Keratinocyte (primary cell): Measurements from ENCODE around the gene TMEM266. TPM values are rescaled to one million over a fixed set of nuclear protein-coding genes. Genes with fewer than 3 reads are reported as not detected.

Source experiments
- DNase-seq: peaks from one replicate; pipeline ENCODE4 v3.0.0-alpha.2; 2011; ENCODE audit warnings: low read depth, missing footprints, low spot score
- FAIRE-seq: peaks from 2 replicates; lab custom pipeline; 2011; peaks lifted over from hg19 to GRCh38; lab: Jason Lieb, UNC
- H2AFZ ChIP-seq: 2 replicates; pipeline ENCODE4 v1.6.0; 2012; ENCODE audit warnings: low read length, control low read depth, inconsistent platforms; ENCODE audit not compliant: control insufficient read depth
- H3K27ac ChIP-seq: 2 replicates; pipeline ENCODE4 v1.5.1; 2011; ENCODE audit warnings: low read length; ENCODE audit not compliant: control insufficient read depth, insufficient read depth
- H3K27me3 ChIP-seq: 3 replicates; pipeline ENCODE4 v1.6.0; 2011; ENCODE audit warnings: low read length; ENCODE audit not compliant: control insufficient read depth, insufficient read depth; ENCODE audit errors: extremely low read depth
- H3K36me3 ChIP-seq, 2 experiments: 2 replicates in 1 of 2; 3 replicates in 1 of 2; pipeline ENCODE4 v1.5.1; 2011; ENCODE audit warnings: low read length in 2 of 2, mild to moderate bottlenecking in 1 of 2; ENCODE audit not compliant: control insufficient read depth in 2 of 2, insufficient read depth in 2 of 2; ENCODE audit errors: extremely low read depth in 1 of 2
- H3K4me1 ChIP-seq: 3 replicates; pipeline ENCODE4 v1.5.1; 2011; ENCODE audit warnings: low read length; ENCODE audit not compliant: control insufficient read depth, insufficient read depth; ENCODE audit errors: extremely low read depth
- H3K4me2 ChIP-seq: 3 replicates; pipeline ENCODE4 v1.6.0; 2011; ENCODE audit warnings: low read depth, low read length; ENCODE audit not compliant: control insufficient read depth, insufficient read depth; ENCODE audit errors: extremely low read depth
- H3K4me3 ChIP-seq, 3 experiments: fragments of 200-600 bp in 1 of 3; sonication (generic) in 1 of 3; 2 replicates in 2 of 3; 3 replicates in 1 of 3; pipeline ENCODE4 v1.5.1; 2011 to 2016; ENCODE audit warnings: low read length in 3 of 3, mild to moderate bottlenecking in 3 of 3, control low read depth in 2 of 3, inconsistent platforms in 1 of 3, low read depth in 1 of 3, mixed read lengths in 1 of 3, mixed run types in 1 of 3, moderate library complexity in 1 of 3; ENCODE audit not compliant: control insufficient read depth in 2 of 3, insufficient read depth in 2 of 3; ENCODE audit errors: extremely low read depth in 1 of 3
- H3K79me2 ChIP-seq: 2 replicates; pipeline ENCODE4 v1.6.0; 2012; ENCODE audit warnings: low read length; ENCODE audit not compliant: control insufficient read depth, insufficient read depth
- H3K9ac ChIP-seq: 3 replicates; pipeline ENCODE4 v1.6.0; 2011; ENCODE audit warnings: low read length; ENCODE audit not compliant: control insufficient read depth, insufficient read depth; ENCODE audit errors: extremely low read depth
- H3K9me1 ChIP-seq: 3 replicates; pipeline ENCODE4 v1.6.0; 2011; ENCODE audit warnings: low read length; ENCODE audit not compliant: control insufficient read depth, insufficient read depth; ENCODE audit errors: extremely low read depth
- H3K9me3 ChIP-seq: 2 replicates; pipeline ENCODE4 v1.5.1; 2012; ENCODE audit warnings: low read depth, low read length; ENCODE audit not compliant: control insufficient read depth
- H4K20me1 ChIP-seq: 3 replicates; pipeline ENCODE4 v1.6.0; 2011; ENCODE audit warnings: low read length; ENCODE audit not compliant: control insufficient read depth, insufficient read depth; ENCODE audit errors: extremely low read depth
- EZH2 ChIP-seq: IDR thresholded peaks from one replicate; pipeline ENCODE4 v1.6.1; 2012; ENCODE audit warnings: inconsistent platforms, mild to moderate bottlenecking, low read length, moderate library complexity
- dilution Hi-C: fragments of 300-500 bp; cut with MboI; formaldehyde crosslinking; loops from one replicate; pipeline ENCODE4 v1.7.0; 2020; ENCODE audit warnings: low sequenced_read_pairs; ENCODE audit not compliant: extremely low pct_ligation_motif_present
- polyA plus RNA-seq, 5 experiments: library from polyadenylated mRNA; depleted of rRNA in 3 of 5; stranded (reverse) in 3 of 5; stranded (forward) in 1 of 5; unstranded in 1 of 5; fragments of >200 nt; gene quantifications; 1 replicate in 1 of 5; 2 replicates in 3 of 5; 3 replicates in 1 of 5; pipeline versions ENCODE4 v1.2.1 to v1.2.3, GENCODE V29; 2011 to 2012; ENCODE audit warnings: missing spikeins in 2 of 5, low read depth in 1 of 5, low replicate concordance in 1 of 5
- TF ChIP-seq, protein P1 (sequence below), 3 experiments: IDR thresholded peaks in 1 of 3; conservative IDR thresholded peaks in 1 of 3; optimal IDR thresholded peaks in 1 of 3; 2 replicates in 2 of 3; 3 replicates in 1 of 3; pipeline versions ENCODE3 to v1.5.1; 2011; ENCODE audit warnings: low read length in 3 of 3, mild to moderate bottlenecking in 3 of 3, moderate library complexity in 2 of 3, control low read depth in 1 of 3, inconsistent platforms in 1 of 3; ENCODE audit not compliant: insufficient read depth in 2 of 3; ENCODE audit errors: extremely low read depth in 1 of 3

The TMEM266 gene
- polyA plus RNA-seq, 1 donor (not counting 4 experiments of a cell fraction or from before 2014, with no cell fraction given), result 0.03 TPM

DNA sequence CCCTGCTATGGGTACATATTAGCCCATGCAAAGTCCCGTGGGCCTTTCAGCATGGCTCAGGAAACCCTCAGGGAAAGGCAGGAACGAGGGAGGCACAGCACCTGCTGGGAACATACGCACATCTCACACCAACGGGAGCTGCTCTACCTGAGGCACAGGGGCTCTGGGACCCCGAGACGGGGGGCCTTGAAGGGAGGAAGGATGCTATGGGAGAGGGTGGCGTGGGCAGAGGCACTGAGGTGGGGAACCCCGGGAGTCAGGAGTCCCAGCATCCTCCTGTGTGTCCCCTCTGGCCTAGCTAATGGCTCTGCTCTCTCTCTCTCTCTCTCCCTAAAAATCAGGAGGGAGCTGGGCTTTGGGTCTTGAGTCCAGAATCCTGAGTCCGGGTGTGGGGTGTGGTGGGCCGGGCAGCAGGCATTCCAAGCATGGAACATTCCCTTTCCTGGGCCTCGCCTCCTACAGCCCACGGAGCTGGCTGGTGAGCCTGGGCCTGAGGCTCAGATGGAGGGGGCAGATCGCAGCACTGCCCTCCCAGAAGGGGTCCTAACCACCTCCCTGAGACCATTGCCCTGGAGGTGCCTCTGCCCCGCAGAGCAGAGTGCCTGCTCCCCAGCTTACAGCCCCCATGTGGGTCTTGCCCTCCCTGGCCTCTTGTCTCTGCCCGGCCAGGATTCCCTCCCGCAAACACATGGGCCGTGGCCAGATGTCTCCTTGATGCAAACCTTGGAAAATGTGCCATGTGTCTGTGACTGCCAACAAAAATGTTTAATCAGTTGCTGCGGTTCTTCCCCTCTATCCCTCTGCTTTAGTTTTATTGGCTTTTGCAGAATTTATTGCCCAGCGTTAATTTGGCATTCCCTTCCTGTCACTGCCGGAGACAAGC, 101.6 kb downstream of the TMEM266 start:
- Histone ChIP-seq H3K27ac (no peak overlapping the region), H3K9ac (no peak overlapping the region)

DNA sequence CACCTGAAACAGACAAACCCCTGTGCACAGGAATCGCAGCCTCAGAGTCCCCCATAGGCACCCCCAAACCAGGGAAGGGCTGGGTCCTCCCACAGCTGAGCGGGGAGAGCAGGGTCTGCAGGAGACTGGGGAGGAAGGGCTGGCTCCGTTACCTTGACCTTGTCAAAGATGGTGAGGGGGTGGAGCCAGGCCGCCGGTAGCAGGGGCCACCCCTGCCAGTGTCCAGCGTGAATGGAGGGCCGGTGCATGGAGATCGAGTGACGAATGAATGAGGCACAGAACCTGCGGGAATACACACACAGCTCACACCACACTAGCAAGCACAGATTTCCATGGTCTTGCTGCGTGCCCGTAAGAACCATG, 102.2 kb downstream of the TMEM266 start:
- H3K36me3 ChIP-seq, result no peaks in the 10 kb centered on the region
- no peak overlapping the region for H3K4me3 ChIP-seq
- H3K79me2 ChIP-seq, result no peaks in the 10 kb centered on the region
- H4K20me1 ChIP-seq, result no peaks in the 10 kb centered on the region
- no peaks in the 10 kb centered on the region for H3K9me3 ChIP-seq
- no peak for DNase-seq
- no peak overlapping the region for H3K4me2 ChIP-seq
- peaks cover 8% of the 10 kb centered on the region for H3K4me1 ChIP-seq
- FAIRE-seq, result no peak
- H3K27ac ChIP-seq, result no peak overlapping the region
- no peaks in the 10 kb centered on the region for H3K27me3 ChIP-seq
- H2AFZ ChIP-seq, result no peak overlapping the region
- no peaks in the 10 kb centered on the region for H3K9me1 ChIP-seq
- dilution Hi-C loops, result no loop called here
- no peak for TF ChIP-seq EZH2
- TF ChIP-seq, protein P1, sequence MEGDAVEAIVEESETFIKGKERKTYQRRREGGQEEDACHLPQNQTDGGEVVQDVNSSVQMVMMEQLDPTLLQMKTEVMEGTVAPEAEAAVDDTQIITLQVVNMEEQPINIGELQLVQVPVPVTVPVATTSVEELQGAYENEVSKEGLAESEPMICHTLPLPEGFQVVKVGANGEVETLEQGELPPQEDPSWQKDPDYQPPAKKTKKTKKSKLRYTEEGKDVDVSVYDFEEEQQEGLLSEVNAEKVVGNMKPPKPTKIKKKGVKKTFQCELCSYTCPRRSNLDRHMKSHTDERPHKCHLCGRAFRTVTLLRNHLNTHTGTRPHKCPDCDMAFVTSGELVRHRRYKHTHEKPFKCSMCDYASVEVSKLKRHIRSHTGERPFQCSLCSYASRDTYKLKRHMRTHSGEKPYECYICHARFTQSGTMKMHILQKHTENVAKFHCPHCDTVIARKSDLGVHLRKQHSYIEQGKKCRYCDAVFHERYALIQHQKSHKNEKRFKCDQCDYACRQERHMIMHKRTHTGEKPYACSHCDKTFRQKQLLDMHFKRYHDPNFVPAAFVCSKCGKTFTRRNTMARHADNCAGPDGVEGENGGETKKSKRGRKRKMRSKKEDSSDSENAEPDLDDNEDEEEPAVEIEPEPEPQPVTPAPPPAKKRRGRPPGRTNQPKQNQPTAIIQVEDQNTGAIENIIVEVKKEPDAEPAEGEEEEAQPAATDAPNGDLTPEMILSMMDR (optimal IDR thresholded peaks at IDR 0.05 in 1 of 3, IDR thresholded peaks at IDR 0.05 in 1 of 3, conservative IDR thresholded peaks at IDR 0.05 in 1 of 3; ENCODE audit: extremely low read depth in 1 of 3, insufficient read depth in 2 of 3, low read length in 3 of 3), result no peak
- no peak overlapping the region for H3K9ac ChIP-seq

More for the DNA sequence above, 101.6 kb downstream of the TMEM266 start:
- no peaks in the 10 kb centered on the region for H3K9me1 ChIP-seq
- TF ChIP-seq, protein P1 (optimal IDR thresholded peaks at IDR 0.05 in 1 of 3, IDR thresholded peaks at IDR 0.05 in 1 of 3, conservative IDR thresholded peaks at IDR 0.05 in 1 of 3; ENCODE audit: extremely low read depth in 1 of 3, insufficient read depth in 2 of 3, low read length in 3 of 3), result no peak
- no peak for TF ChIP-seq EZH2
- FAIRE-seq (no peak), DNase-seq (no peak)
- no peak overlapping the region for H2AFZ ChIP-seq
- H3K4me1 ChIP-seq, result peaks cover 8% of the 10 kb centered on the region
- no peaks in the 10 kb centered on the region for H4K20me1 ChIP-seq
- no peak overlapping the region for H3K4me3 ChIP-seq
- H3K9me3 ChIP-seq, result no peaks in the 10 kb centered on the region
- no peaks in the 10 kb centered on the region for H3K79me2 ChIP-seq
- dilution Hi-C loops, result no loop called here
- no peaks in the 10 kb centered on the region for H3K27me3 ChIP-seq
- no peaks in the 10 kb centered on the region for H3K36me3 ChIP-seq
- no peak overlapping the region for H3K4me2 ChIP-seq
